Cardiac muscle cell (in vitro differentiated cells and primary cell): Measurements from ENCODE around the gene PHYHD1. TPM values are rescaled to one million over a fixed set of nuclear protein-coding genes. Genes with fewer than 3 reads are reported as not detected.
A peak's percentile ranks its signal among the peaks of the same experiment; 100 is the strongest.

Experiments
- DNase-seq, 2 donors: peaks; one replicate each; pipeline versions ENCODE4 v3.0.0 to v3.0.0-alpha.2; 2010 to 2017; ENCODE audit warnings: low read depth in 1 of 2, low spot score in 1 of 2
- H3K27ac ChIP-seq: fragments of 200-600 bp; sonication (generic); 2 replicates; pipeline ENCODE4 v1.5.1; 2016
- H3K27me3 ChIP-seq: fragments of 200-600 bp; sonication (generic); 2 replicates; pipeline ENCODE4 v1.6.0; 2016; ENCODE audit warnings: control low read depth
- H3K36me3 ChIP-seq: fragments of 200-600 bp; sonication (generic); 2 replicates; pipeline ENCODE4 v1.5.1; 2016; ENCODE audit warnings: control low read depth
- H3K4me1 ChIP-seq: fragments of 200-600 bp; sonication (generic); 2 replicates; pipeline ENCODE4 v1.8.1; 2017; ENCODE audit warnings: low read depth, mild to moderate bottlenecking, mixed run types
- H3K4me3 ChIP-seq: fragments of 200-600 bp; sonication (generic); 2 replicates; pipeline ENCODE4 v1.5.1; 2016; ENCODE audit warnings: mild to moderate bottlenecking
- H3K9me3 ChIP-seq: fragments of 200-600 bp; sonication (generic); 2 replicates; pipeline ENCODE4 v1.5.1; 2017; ENCODE audit warnings: low read depth, mild to moderate bottlenecking, control low read depth
- polyA plus RNA-seq: library from polyadenylated mRNA; unstranded; fragments of >200 nt; fragmentation: Nextera tagmentation; extraction: Ambion mirVana; gene quantifications from 2 replicates; pipeline ENCODE4 v1.2.1, GENCODE V29; 2016
- total RNA-seq: library from RNA; depleted of rRNA; stranded (reverse); fragments of >200 nt; gene quantifications from 2 replicates; pipeline ENCODE4 v1.2.3, GENCODE V29; 2016
- TF ChIP-seq, protein P1 (sequence below): IDR thresholded peaks from 2 replicates; pipeline ENCODE4 v1.5.1; 2012; ENCODE audit warnings: low read depth, mild to moderate bottlenecking, low read length

Gene PHYHD1
- total and polyA plus RNA-seq, 2 experiments from 2014 or later = 25.3 to 40.8 TPM

DNA sequence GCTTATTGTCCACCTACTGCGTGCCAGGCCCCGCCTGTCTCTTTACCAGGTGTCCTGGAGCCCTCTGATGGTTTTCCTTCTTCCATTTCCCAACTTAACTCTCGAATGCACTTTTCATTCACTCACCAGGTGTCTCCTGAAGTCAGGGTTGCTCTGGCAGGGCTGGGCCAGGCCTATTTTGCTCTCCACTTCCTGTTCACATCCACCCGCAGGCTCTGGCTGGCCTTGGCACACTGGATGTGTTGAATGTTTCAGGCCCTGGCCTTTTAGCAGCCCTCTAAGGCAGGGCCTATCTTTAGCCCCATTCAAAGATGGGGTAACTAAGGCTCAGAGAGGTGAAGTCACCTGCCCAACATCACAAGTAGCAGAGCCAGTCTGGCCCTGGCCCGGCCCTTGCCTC is 22.4 kb upstream of the PHYHD1 start:
- peak overlapping the region; percentile 21 for H3K27ac ChIP-seq
- H3K4me3 ChIP-seq = no peak overlapping the region
- H3K9me3 ChIP-seq = no peaks in the 10 kb centered on the region
- H3K27me3 ChIP-seq = no peaks in the 10 kb centered on the region
- TF ChIP-seq, protein P1, sequence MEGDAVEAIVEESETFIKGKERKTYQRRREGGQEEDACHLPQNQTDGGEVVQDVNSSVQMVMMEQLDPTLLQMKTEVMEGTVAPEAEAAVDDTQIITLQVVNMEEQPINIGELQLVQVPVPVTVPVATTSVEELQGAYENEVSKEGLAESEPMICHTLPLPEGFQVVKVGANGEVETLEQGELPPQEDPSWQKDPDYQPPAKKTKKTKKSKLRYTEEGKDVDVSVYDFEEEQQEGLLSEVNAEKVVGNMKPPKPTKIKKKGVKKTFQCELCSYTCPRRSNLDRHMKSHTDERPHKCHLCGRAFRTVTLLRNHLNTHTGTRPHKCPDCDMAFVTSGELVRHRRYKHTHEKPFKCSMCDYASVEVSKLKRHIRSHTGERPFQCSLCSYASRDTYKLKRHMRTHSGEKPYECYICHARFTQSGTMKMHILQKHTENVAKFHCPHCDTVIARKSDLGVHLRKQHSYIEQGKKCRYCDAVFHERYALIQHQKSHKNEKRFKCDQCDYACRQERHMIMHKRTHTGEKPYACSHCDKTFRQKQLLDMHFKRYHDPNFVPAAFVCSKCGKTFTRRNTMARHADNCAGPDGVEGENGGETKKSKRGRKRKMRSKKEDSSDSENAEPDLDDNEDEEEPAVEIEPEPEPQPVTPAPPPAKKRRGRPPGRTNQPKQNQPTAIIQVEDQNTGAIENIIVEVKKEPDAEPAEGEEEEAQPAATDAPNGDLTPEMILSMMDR = no peak
- H3K36me3 ChIP-seq = peaks cover 4% of the 10 kb centered on the region
- H3K4me1 ChIP-seq = no peaks in the 10 kb centered on the region
- DNase-seq = no peak

DNA sequence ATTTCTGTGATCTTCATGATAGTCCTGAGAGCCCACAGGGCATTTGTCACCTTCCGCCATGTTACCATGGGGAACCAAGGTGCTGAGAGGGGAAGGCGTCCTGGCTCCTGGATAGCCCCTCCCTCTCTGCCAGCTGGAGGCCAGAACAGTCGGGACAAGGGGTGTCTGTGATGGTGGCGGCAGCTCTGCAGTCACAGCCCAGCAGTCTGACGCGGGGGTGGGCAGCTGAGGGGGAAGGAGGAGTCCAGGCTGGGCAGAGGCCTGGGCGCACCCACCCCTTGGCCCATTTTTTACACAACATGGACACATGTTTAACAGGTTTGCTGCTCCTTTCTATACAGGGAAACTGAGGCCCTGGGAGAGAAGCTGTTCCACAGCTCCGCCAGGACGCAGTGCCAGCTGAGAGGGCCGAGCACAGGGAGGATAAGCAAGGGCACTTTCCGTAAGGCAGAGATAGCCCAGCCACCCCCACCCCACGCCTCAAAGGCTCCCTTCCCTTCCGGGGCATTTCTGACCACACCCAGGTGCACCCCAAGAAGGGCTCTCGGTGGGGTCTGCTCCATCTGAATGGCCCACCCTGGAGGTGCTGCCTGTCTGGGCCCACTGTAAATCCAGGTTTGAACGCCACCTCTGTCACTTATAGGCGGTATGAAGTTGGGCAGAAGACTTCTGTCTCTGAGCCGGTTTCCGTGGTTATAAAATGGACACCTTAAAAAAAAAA is 21.8 kb upstream of the PHYHD1 start:
- Histone ChIP-seq H3K27ac (peak overlapping the region; percentile 21), H3K9me3 (no peaks in the 10 kb centered on the region), H3K4me1 (no peaks in the 10 kb centered on the region), H3K27me3 (no peaks in the 10 kb centered on the region), H3K36me3 (peaks cover 4% of the 10 kb centered on the region), H3K4me3 (no peak overlapping the region)
- no peak for DNase-seq
- TF ChIP-seq, protein P1 = no peak

- H3K4me3 ChIP-seq = no peak overlapping the region
- H3K27ac ChIP-seq = peak overlapping the region; percentile 15
- H3K36me3 ChIP-seq = peaks cover 4% of the 10 kb centered on the region
- H3K27me3 ChIP-seq = no peaks in the 10 kb centered on the region
- H3K9me3 ChIP-seq = no peaks in the 10 kb centered on the region
- TF ChIP-seq, protein P1 = no peak
- no peak for DNase-seq
- H3K4me1 ChIP-seq = no peaks in the 10 kb centered on the region
These were observed 21.0 kb upstream of the PHYHD1 start for GRCh38 chr9:128899566-128900322.

- no peak overlapping the region for H3K27ac ChIP-seq
- TF ChIP-seq, protein P1 = no peak
- no peaks in the 10 kb centered on the region for H3K27me3 ChIP-seq
- no peaks in the 10 kb centered on the region for H3K36me3 ChIP-seq
- no peaks in the 10 kb centered on the region for H3K9me3 ChIP-seq
- no peak for DNase-seq
- H3K4me3 ChIP-seq = no peak overlapping the region
- H3K4me1 ChIP-seq = no peaks in the 10 kb centered on the region
These were observed 19.4 kb upstream of the PHYHD1 start for GRCh38 chr9:128901379-128901778.

- Histone ChIP-seq H3K9me3 (no peaks in the 10 kb centered on the region), H3K27ac (no peak overlapping the region), H3K4me1 (no peaks in the 10 kb centered on the region), H3K36me3 (no peaks in the 10 kb centered on the region), H3K27me3 (no peaks in the 10 kb centered on the region), H3K4me3 (no peak overlapping the region)
- TF ChIP-seq, protein P1 = no peak
- DNase-seq = no peak
These were observed 19.0 kb upstream of the PHYHD1 start for GRCh38 chr9:128901822-128902221.
